Colonic mucosa (tissue), 4 donors: ENCODE results near the gene VSIG10L2. TPM values are rescaled to one million over a fixed set of nuclear protein-coding genes. Genes with fewer than 3 reads are reported as not detected.

Experiments
- DNase-seq: peaks from one replicate; pipeline ENCODE4 v3.0.0-alpha.2; 2020
- H3K27ac ChIP-seq: fragments of 200-600 bp; one replicate; pipeline ENCODE4 v1.8.0; 2021
- H3K27me3 ChIP-seq: fragments of 200-600 bp; one replicate; pipeline ENCODE4 v1.8.0; 2021
- H3K36me3 ChIP-seq: fragments of 200-600 bp; one replicate; pipeline ENCODE4 v1.8.0; 2021
- H3K4me1 ChIP-seq: fragments of 200-600 bp; one replicate; pipeline ENCODE4 v1.8.0; 2021; ENCODE audit warnings: mild to moderate bottlenecking
- H3K4me3 ChIP-seq: fragments of 200-600 bp; one replicate; pipeline ENCODE4 v1.8.0; 2021
- H3K9ac ChIP-seq, 2 donors: one replicate each; pipeline ENCODE4 v1.7.0; 2013; ENCODE audit warnings: control low read depth in 2 of 2, low read depth in 2 of 2, low read length in 2 of 2
- H3K9me3 ChIP-seq: fragments of 200-600 bp; one replicate; pipeline ENCODE4 v1.8.0; 2021
- CTCF ChIP-seq: fragments of 200-600 bp; IDR thresholded peaks from one replicate; pipeline ENCODE4 v1.8.0; 2022; ENCODE audit warnings: antibody characterized with exemption, mild to moderate bottlenecking
- intact Hi-C: fragments of 100-400 bp; cut with DNase I; formaldehyde crosslinking; loops from one replicate; pipeline ENCODE4 v1.14.1; 2022
- total RNA-seq, 2 donors: library from RNA; stranded (reverse); fragmentation: NEBNext Ultra II Directional in 1 of 2; extraction: Animal tissue kit (Norgen Biotek cat#: 25700) in 1 of 2; gene quantifications; one replicate each; pipeline ENCODE4 v1.2.1, GENCODE V29; 2021
- donor health status: healthy.
- donor health status: DM: no; HTN: no; CAD: no.
- donor health status: DM: no; HTN: no; CAD: no.

Gene VSIG10L2
- total RNA-seq, 2 donors from 2014 or later = not detected

- intact Hi-C loops = no loop called here
- no peaks in the 10 kb centered on the region for H3K4me1 ChIP-seq
- no peaks in the 10 kb centered on the region for H3K36me3 ChIP-seq
- no peak for DNase-seq
- H3K4me3 ChIP-seq = no peak overlapping the region
- no peaks in the 10 kb centered on the region for H3K27me3 ChIP-seq
- H3K9ac ChIP-seq = no peak overlapping the region
- no peak for TF ChIP-seq CTCF
- H3K9me3 ChIP-seq = no peaks in the 10 kb centered on the region
- H3K27ac ChIP-seq = no peak overlapping the region
Observed at GRCh38 chr11:125959931-125960330, 14.1 kb downstream of the VSIG10L2 start.

GRCh38 chr11:125960771-125961170, 14.9 kb downstream of the VSIG10L2 start:
- intact Hi-C loops = no loop called here

GRCh38 chr11:125967515-125967914, 21.7 kb downstream of the VSIG10L2 start:
- no peak for DNase-seq
- Histone ChIP-seq H3K9ac (no peak overlapping the region), H3K27me3 (no peaks in the 10 kb centered on the region), H3K4me3 (no peak overlapping the region), H3K4me1 (no peaks in the 10 kb centered on the region), H3K9me3 (no peaks in the 10 kb centered on the region), H3K36me3 (no peaks in the 10 kb centered on the region), H3K27ac (no peak overlapping the region)
- TF ChIP-seq CTCF = no peak
- intact Hi-C loops = no loop called here

More at GRCh38 chr11:125960771-125961170, 14.9 kb downstream of the VSIG10L2 start:
- Histone ChIP-seq H3K4me3 (no peak overlapping the region), H3K36me3 (no peaks in the 10 kb centered on the region), H3K9ac (no peak overlapping the region), H3K4me1 (no peaks in the 10 kb centered on the region), H3K27me3 (no peaks in the 10 kb centered on the region), H3K27ac (no peak overlapping the region), H3K9me3 (no peaks in the 10 kb centered on the region)
- TF ChIP-seq CTCF = no peak
- DNase-seq = no peak

- Histone ChIP-seq H3K9ac (no peak overlapping the region), H3K36me3 (no peaks in the 10 kb centered on the region), H3K9me3 (no peaks in the 10 kb centered on the region), H3K4me1 (no peaks in the 10 kb centered on the region), H3K27me3 (no peaks in the 10 kb centered on the region), H3K4me3 (no peak overlapping the region), H3K27ac (no peak overlapping the region)
- intact Hi-C loops = no loop called here
- no peak for TF ChIP-seq CTCF
- DNase-seq = no peak
Observed at GRCh38 chr11:125968354-125968753, 22.5 kb downstream of the VSIG10L2 start.

GRCh38 chr11:125971618-125972017, 25.8 kb downstream of the VSIG10L2 start:
- no peak overlapping the region for H3K9ac ChIP-seq
- H3K4me1 ChIP-seq = no peaks in the 10 kb centered on the region
- TF ChIP-seq CTCF = no peak
- intact Hi-C loops = no loop called here
- no peak overlapping the region for H3K27ac ChIP-seq
- no peaks in the 10 kb centered on the region for H3K27me3 ChIP-seq
- H3K9me3 ChIP-seq = no peaks in the 10 kb centered on the region
- no peak for DNase-seq
- H3K4me3 ChIP-seq = no peak overlapping the region
- H3K36me3 ChIP-seq = no peaks in the 10 kb centered on the region

GRCh38 chr11:125974284-125974683, 28.4 kb downstream of the VSIG10L2 start:
- DNase-seq = no peak
- Histone ChIP-seq H3K9me3 (no peaks in the 10 kb centered on the region), H3K4me1 (no peaks in the 10 kb centered on the region), H3K27me3 (no peaks in the 10 kb centered on the region), H3K4me3 (no peak overlapping the region), H3K36me3 (no peaks in the 10 kb centered on the region), H3K27ac (no peak overlapping the region), H3K9ac (no peak overlapping the region)
- intact Hi-C loops = no loop called here
- no peak for TF ChIP-seq CTCF
